GM12891 (cell line): ENCODE measurements around the gene RALGPS1.

Source experiments
- POLR2A ChIP-seq: IDR thresholded peaks from 2 replicates; pipeline ENCODE4 v1.6.1; 2011; ENCODE audit warnings: low read depth, low read length, control low read depth
- POLR2AphosphoS5 ChIP-seq: IDR thresholded peaks from 2 replicates; pipeline ENCODE4 v1.6.1; 2011; ENCODE audit warnings: low read depth, low read length, control low read depth
- TAF1 ChIP-seq: IDR thresholded peaks from 2 replicates; pipeline ENCODE4 v1.6.1; 2011; ENCODE audit warnings: low read depth, low read length, control low read depth

DNA sequence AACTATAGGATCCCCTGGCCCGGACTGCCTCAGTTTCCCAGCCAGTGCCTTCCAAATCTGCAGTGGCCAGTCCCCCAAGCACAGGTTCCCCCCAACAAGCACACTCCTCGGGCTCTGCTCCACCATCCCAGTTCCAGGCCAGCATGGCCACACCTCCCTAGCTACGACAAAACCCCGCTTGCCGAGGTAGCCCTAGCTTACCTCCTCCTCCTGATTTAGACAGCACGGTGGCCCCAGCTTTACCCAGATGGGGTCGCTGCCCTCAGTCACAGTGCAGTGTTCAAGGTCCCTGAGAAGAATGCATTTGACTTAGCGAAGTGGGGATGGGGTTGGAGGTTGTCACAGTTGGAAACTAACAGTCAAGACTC lies 309.2 kb downstream of the RALGPS1 start:
- TF ChIP-seq POLR2A (no peak), POLR2AphosphoS5 (no peak), TAF1 (no peak)
